Fibroblast of skin of right quadriceps (primary cell): Measurements from ENCODE around the gene STXBP5.

Source experiments
- DNase-seq: peaks from one replicate; pipeline ENCODE4 v3.0.0-alpha.2; 2013

STXBP5 gene

DNA sequence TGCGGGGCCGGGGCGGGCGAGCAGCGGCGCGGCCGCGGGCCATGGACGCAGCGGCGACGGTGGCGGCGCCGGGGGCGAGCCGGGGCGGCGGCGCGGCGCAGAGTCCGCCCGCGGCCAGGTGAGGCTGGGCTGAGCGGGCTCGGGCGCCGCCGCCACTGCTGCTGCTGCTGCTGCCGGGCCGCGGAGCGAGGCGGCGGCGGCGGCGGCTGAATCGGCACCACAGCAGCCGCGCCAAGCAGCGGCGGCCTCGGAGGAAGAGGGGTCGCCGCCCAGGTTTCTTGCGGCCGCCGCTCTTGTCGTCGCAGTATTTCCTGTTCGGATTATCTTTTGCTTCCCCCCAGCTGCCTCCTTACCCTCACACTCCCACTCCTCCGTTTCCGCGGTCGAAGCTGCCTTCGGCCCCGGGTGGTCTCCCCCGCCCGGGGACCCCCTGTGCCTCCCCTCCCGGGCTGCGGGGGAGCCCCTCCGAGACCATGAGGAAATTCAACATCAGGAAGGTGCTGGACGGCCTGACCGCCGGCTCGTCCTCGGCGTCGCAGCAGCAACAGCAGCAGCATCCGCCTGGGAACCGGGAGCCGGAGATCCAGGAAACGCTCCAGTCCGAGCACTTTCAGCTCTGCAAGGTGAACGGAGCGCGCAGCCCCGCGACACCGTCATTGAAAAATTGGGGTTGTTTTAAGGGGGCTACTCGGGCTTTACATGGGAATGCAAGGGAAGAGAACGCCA, at the start of gene STXBP5:
Gene STXBP5, plus strand, starts transcription at position 358 of the 726 bp plus-strand sequence. Its CDS starts 116 bp downstream, at position 474.
- DNase-seq, result peak; percentile 46

DNA sequence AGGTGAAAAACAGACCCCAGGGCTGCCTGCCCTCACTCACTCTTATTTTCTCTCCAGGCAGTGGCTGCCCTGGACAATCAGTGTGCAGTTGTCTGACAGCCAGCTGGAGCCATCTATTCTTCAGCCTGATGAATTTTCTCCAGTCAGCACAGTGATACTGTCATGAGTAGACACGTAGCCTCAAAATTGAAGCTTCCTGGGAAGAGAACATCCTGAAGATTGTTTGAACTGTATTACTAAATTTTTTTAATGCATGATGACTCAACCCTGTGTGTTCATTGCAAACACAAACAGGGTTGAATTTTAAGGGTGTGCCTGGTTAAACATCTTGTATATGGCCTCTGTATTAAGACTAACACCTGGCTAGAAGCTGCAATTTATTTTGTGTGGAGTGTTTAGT, 49.8 kb upstream of the STXBP5 start:
- DNase-seq, result peak; percentile 50

DNA sequence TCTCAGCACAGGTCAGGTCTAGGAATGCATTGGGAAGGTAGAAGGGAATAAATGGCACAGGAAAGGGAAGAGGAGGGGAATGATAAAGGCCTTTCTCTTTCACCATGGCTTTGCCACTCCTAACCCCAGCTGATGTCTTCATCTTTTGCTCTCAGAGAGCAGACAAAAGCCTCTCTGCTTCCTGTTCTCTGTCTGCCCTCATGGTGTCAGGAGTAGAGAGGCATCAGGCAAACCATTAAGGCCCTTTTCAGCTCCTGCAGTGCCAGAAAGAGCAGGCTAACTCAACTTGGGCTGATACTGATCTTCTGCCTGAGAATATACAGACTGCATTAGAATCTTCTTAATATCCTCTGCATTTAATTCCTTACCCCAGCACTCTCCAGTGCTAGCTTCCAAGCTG, 48.0 kb upstream of the STXBP5 start:
- DNase-seq, result no peak

DNA sequence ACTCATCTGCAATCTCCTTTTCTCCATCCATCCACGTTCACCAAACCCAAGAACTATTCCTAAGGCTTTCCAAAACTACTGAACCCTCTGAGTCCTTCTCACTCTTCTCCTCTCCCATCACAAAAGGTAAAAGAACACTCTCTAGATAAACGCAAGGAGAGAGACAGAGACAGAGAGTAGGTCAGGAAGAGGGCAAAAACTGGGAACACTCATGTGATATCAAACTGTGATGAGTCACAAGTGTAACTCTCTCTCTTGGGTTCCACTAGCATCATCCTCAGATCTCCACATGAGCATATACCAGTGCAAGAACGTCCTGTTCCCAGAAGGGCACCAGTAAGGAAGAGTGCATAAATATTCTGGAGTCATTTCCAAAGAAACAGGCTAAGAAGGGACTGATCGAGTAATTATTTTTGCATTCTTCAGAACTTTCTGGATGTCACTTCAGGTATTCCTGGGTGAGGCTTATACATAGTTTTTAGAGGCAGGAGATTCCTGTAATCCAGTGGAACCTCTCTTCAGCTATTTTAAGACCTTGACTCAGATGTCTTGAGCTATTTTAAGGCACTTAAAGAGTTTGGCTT, 47.3 kb upstream of the STXBP5 start:
- DNase-seq, result peak; percentile 32

DNA sequence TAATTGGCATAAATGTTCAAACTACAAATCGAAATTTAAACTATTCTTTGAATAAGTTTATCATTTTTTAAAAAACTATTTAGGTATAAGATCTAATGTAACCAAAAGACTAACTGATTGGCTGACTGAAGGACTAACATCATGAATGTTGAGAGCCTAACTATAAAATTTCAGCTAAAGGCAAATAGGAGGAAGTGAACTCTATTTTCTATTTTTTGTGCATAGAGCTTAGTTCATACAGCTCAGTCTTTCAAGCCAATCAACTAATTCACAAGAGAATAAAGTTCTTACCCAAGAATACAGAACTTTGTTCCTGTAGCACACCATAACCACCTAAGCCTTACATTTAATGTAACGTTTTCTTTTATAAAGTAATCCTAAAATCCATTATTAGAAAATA, 46.3 kb upstream of the STXBP5 start:
- DNase-seq, result no peak

DNA sequence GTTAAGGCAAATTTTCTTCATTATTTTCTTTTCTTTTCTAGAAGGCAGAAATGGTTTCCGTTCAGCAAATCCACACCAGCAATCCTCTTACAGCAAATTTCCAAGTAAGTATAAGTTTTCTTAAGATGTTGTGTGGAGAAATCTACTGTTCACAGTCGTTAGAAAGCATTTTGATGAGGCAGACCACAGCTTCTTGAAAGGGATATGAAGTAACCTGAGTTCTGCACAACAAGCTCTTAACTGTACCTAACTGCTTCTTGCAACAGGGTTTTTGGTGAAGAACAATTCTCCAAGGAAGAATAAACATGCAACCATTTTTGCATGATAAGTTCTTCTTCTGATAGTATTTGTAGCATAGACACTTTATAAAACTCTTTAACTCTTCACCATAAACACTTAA, 45.3 kb upstream of the STXBP5 start:
- no peak for DNase-seq

DNA sequence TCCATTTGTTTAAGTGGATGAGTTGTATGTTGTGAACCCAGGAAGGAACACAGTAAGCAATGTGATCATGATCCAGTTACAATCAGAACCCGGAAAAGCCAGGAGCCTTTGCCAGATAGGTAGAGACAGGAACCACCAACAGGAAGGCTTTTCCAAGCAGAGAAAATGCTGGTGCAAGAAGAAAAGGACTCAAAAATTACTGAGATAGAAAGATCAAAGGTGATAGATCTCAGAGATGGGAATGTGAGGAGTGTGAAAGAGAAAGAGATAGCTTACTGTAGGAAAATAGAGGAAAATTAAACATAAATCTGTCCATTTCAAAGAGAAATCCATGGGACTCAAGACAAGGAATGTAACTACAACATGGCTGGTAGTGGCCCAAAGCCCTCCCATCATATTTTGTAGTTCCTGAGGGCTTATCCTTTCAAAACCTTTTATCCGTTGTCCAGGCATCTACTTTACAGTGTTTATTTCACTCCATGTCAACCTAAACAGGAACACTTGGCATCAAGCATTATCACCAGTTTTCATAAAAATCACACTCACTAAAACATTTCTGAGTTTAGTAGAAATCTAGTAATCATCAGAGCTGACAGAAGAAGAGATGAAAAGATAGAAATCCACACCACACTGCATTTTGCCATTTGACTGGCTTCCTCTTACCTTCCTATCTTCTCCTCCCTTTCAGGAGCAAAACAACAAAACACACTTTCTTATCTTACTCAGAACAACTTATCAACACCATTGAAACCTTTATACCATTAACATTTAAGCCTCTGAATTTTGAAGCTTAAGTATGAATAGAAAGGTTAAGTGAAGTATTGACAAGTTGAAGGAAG, 44.5 kb upstream of the STXBP5 start:
- no peak for DNase-seq

DNA sequence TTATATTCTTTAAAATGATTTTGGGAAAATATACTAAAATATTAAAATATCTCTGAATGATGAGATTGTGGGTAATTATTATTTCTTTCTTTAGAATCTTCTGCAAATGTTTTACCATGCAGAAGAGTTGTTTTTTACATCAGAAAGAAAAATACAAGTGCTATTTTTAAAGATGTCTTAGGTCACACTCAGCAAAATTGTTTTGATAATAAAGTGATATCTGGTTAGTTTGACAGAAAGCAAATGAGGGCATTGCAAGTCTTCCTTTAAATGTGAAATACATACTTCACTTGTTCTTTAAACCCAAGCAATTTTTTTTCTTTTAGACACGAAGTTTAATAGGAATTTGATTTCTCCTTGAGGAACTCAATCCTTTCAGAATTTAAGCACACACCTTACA, 43.6 kb upstream of the STXBP5 start:
- DNase-seq, result no peak

DNA sequence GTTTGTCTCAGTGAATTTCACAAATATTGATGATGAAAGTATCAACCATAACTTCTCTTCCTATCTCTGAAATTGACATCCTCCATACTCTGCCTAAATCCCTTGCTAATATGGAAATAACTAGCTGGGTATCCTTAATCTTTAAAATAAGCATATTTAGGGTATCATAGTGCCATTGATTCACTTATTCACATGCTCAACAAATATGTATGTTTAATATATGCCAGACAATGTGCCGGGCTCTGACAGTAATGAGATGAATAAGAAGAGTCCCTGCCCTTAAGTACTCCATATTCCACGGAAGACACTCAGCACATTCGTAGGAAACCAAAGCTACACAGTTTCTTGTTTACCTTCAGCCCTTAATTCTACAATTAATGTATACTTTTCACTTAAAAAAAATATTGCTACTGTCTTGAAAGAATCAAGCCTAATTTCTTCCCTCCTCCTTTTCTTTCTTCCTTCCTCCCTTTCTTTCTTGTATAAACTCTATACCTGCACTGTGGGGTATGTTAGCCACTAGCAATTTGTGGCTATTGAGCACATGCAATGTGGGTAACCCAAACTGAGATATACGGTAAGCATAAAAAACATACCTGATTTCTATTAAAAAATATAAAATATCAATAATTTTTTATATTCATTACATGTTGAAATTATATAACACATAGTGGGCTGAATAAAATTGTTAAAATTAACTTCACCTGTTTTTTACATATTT, 42.8 kb upstream of the STXBP5 start:
- DNase-seq, result no peak

DNA sequence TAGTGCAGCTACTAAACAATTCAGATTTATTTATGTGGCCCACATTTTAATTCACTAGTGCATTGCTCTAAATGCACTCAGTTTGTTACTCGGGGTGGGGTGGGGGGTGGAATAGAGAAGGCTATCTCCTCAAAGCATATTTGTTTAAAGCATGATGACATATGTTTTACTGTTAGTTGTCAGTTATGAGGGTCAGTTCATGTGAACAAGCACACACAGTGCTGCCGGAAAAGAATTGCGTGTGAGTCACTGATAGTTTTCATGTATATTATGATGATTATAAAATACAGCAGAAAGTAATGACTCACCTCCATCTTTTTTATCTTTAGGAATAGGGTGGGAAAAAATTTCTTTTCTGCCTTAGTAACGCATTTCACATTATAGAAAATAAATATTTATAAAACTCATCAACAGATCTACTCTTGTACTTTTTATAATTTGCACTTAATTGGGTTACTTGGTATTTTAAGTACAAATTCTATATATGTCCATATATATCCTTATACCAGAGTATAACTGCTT, 42.2 kb upstream of the STXBP5 start:
- peak; percentile 81 for DNase-seq

DNA sequence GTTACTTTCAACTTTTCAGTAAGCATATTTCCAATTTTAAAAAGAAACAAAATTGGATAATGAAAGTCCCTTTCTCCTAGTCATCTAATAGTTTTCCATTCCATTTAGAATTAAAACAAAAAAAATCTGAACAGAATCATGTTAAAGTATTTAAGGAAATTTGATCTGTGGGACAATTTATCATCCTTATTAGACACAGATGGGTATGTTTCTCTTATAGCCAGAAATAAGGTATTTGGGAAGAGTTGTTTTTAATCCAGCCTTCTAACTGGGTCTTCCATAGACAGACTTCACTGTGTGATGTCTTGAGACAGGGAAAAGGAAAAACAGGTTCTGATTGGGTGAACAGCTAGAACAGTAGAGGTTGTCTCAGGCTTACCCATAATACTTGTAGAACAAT, 39.5 kb upstream of the STXBP5 start:
- peak; percentile 31 for DNase-seq

DNA sequence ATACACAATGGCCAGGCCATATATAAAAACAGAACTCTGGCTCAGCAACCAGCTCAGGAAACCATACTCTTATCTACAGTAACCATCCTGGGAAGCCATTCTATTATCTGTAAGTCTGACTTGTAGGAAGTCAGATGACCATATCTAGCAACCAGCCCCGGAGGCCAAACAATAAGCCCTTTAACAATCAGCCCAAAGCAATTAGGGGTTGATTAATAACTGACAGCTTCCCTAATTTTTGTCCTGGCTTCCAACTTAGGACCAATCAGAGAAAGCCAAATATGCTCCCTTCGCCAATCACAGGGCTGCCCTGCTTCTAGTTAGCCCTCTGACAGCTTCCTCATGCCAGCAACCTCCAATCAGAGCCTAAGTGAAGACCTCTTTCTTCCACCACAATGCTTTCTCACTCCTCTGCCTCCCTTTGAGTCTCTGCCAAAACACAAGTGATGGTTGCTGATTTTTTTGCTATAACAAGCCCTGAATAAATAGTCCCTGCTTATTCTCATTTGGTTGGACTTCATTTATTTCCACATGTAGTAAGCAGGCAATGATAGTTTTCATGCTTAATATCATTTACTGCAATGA, 37.8 kb upstream of the STXBP5 start:
- no peak for DNase-seq

DNA sequence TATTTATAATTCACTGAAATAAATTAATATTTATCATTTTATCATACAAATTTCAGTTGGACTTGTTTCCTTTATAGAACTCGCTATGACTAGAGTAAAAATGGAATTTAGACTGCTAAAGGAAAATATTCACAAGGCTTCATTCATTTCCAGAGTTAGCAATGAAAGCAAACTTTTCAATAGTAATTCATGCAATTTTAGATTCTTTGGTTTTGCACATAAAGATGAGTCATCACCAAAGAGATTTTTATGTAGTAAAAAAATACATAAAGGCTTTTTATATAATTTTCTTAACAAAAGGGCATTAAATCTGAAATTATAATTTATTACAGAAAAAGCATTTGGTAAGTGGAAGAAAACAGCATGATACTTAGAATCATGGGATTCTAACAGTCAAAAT, 37.2 kb upstream of the STXBP5 start:
- peak; percentile 30 for DNase-seq

DNA sequence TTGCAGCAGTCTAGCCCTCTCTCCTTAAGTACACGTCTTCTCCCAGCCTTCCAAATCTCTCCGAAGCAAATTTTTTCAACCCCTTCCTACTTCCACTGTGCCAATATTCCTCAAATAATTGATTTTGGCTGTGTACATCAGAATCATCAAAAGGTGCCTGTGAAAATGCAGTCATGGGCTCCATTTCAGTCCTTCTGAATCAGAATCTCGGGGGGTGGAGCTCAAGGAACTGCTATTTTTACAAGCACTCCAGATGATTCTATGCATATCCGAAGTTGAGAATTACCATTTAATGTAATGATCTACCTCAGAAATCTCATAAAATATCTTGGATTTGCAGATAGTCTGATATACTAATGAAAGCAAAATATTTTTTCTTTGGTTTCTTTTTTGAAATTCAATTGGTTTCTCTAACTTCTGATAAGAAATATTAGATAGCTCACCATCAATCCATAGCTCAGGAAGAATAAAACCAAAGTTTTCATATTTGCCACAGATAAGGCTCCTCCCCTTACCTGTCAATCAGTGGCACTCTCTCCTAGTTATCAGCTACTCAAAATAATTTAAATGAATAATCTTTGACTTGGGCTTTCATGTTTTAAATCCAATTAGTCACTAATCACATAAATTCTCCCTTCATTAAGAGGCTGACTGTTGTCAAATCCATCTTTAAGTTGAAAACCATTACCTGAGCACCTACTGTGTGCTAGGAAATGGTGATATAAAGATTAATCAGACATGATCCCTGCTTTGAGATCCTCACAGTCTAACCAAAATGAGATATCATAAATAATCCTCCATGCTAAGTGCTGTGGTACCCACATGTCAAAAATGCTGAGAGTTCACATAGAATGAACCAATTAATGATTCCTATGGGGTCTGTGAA, 36.4 kb upstream of the STXBP5 start:
- no peak for DNase-seq

DNA sequence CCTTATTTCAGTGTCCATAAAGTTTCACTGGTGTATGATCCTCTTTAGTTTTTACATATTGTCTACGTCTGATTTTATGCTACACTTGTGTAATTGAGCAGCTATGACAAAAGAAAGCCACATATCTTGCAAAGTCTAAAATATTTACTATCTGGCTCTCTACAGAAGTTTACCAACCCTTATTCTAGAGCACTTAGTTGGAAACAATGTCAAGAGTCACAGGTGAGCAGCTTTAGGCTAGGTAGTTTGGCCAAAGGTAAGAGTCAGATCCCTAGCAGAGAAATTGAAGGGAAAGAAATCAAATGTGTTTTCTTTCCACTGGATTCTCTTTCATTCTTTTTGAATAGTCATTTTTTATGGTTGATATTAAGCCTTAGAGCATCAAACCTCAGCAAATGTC, 34.7 kb upstream of the STXBP5 start:
- no peak for DNase-seq

DNA sequence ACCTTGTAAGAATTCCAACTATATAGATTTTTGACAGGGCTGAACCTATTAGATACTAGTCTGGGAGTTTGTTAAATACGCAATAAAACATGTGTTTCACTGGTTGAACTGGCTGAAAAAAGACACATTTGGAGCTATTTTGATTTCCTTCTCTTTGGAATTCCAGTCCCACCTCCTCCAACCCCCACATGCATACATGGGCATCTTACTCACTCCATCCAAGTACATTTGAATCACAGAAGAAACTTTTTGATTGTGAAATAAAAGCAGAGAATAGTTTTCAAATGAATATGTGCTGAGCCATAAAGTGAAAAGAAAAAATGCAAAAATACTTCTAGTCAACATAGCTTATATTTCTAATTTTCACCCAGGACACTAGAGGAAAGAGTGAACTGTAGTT, 33.9 kb upstream of the STXBP5 start:
- peak; percentile 97 for DNase-seq

DNA sequence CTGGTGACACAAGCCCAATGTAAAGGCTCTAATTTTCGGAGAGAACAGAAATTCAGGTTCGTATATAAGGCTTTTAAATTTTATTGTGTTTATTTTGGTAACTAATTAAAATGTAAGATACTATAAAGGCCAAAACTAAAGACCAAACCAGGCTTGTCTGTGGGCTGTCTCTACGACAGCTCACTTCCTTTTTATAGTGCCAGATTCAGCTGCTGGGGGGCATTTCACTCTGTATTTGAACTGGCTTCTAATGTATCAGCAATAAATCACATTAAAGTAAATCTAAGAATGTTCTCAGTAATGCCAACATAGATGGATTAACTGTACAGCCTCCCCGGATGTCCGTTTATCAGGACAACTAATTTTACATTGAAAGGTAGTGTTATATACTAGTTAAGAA, 31.1 kb upstream of the STXBP5 start:
- no peak for DNase-seq

DNA sequence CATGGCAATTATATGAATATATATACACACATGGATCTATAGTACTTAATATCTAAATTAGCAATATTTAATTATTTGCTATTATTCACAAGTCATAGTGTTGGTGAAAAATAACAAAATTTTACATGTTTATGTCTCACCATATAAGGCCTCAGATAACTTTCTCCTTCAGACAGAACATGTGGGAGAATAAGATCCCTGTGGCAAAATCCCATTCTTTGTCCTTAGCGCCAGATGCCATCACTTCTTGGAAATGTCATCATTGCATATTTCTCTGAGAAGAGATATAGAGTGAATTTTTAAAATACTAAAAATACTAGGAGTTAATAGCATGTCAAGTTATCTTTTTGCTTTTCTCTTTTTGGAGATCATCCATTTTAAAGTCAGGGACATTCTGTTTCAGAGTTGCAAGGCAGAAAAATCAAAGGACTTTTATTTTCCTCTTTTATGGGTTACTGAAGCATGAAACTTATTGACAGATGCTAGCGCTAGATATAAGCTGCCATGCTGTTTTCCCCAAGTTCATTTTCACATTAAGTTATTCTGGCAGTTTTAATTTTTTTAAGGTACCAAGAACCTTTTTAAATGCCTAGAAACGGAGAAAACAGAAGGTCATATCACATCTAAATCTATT, 30.4 kb upstream of the STXBP5 start:
- peak; percentile 23 for DNase-seq

DNA sequence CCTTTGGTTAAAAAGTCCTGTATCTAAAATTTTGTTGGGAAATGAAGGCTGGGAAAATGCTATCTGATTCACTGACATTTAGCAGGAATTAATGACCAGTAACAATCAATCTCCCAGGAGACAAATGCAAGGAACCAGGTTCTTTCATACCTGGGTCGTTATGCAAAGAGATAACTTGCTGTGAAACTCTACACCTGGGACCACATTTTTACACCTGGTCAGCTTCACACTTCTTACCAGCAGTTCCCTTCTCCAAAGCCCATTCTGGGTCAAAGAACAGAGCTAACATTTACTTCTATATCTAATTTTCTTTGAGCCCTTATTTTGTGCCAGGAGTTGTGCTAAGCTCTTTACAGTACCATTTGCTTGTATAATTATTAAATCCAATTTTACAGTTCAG, 27.4 kb upstream of the STXBP5 start:
- no peak for DNase-seq

DNA sequence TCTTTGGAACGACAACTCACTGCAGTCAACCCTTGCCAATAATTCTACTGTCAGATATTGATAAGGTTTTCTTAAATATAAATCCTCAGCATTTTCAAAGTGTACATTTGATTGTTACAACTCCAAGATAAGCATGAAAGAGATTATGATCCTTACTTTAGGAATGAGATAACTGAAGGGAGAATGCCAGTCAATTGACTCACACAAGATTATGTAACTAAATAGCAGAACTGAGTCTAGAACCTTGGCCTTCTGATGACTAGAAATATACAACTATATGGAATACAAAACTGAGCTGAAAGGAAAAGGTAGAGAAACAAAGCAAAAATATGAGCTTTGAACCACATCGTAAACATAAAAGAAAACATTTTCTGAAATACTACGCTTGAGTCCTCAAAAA, 26.9 kb upstream of the STXBP5 start:
- DNase-seq, result peak; percentile 30

DNA sequence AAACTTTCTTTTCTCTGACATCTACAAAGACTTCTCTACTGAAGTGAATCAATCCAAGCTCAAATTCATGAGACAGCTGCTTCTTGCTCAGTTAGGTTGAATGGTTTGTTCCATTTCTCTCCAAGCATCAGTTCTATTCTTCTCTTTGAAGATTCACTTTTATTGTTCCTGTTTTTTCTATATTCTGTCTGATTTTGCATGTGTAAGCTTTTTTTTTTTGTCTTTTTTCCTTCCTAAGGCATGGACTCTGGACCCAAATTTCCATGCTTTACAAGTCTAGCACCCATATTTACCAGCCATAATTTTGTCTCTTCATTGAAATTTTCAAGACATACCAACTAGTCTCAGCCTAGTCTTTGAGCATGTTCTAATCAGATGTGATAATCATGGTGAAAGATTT, 25.9 kb upstream of the STXBP5 start:
- no peak for DNase-seq
